ENCODE data around the gene PRRT2.
"Not testable (repeated sequence)": the region's sequence is repeated elsewhere in the genome, so short reads cannot be mapped to it uniquely, and the experiment has no call there.

Gene PRRT2

DNA sequence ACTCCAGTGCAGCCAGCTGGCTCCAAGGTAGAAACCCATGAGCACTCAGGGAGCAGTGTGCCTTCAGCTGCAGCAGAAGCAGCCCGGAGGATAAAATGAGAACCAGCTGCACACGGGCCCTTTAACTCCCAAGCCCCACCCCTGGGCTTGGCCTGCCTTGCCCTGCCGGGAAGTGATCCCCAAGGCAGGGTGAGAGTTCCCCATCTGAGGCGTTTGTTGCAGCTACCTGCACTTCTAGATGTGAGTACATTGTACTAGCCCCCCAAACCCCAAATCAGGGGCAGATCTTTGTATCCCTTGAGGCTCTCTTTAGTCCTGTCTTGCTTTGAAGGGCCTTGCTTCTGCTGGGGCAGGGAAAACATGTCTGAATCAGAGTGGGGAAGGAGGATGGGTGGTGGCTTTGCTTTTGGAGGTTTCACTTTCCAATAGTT, 8.3 kb downstream of the PRRT2 start, which contains the start of gene MVP:
Gene MVP, plus strand, starts transcription at position 192 of the 431 bp plus-strand sequence. CDS start 10,088 bp downstream, outside the sequence.
- Histone ChIP-seq H3K27me3 (ENCODE audit: control insufficient read depth in 2 of 2, insufficient read depth in 2 of 2, low read length in 2 of 2) (no peaks in the 10 kb centered on the region), H3K4me3 (ENCODE audit: low read length in 2 of 2) (peak within 1 kb of the TSS; percentile 78 to 96), H3K4me1 (ENCODE audit: control insufficient read depth in 2 of 2, insufficient read depth in 2 of 2, low read length in 2 of 2) (peaks cover 60 to 62% of the 10 kb centered on the region in 2 donors)

DNA sequence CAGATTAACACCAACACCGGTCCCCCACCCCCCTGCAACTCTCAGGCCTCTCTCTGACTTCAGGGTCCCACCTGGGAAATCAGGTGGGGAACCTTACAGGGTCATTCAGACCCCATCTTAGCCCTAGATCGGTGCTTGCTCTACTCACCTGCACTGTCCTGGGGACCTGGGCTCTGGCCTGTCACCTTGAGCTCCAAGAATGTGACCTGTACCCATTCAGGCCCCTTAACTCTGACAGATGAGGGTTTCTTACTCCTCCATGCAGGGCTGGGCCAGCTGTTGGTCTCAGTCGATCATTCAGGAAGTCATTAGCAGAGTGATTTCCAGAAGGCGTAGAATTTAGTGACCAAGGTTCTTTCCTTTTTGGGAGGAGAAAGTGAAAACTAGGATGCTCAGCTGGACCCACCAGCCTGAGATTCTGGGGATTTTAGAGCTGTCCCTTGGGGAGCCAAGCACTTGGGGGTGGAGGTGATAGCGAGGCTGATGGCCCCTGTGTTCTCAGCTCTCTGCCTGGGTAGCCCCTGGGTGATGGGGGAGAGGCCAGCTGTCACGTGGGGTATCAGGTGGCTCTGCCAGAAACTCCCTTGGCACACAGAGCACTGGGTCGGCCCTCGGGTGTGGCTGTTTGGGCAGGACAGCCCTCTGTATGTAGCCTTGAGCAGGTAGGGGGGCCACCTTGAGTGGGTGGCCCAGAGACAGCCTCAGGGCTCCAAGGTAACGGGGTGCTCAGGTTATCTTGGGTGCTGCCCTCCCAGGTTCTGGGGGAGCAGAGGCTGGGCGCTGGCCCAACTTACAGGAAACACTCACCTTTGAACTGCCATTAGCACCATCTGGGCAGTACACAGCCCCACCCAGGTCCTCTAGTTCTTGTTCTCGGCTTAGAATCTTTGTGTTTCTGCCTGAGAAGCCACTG, 9.0 kb downstream of the PRRT2 start:
- Histone ChIP-seq H3K27me3 (ENCODE audit: control insufficient read depth in 2 of 2, insufficient read depth in 2 of 2, low read length in 2 of 2) (no peaks in the 10 kb centered on the region), H3K27ac (ENCODE audit: low read depth in 2 of 2, low read length in 2 of 2) (peak overlapping the region; percentile 96), H3K36me3 (ENCODE audit: control insufficient read depth in 2 of 2, insufficient read depth in 2 of 2, low read length in 2 of 2) (peaks cover 0 to 13% of the 10 kb centered on the region in 2 donors), H3K9ac (ENCODE audit: low read depth in 1 of 2, low read length in 2 of 2) (peak overlapping the region; percentile 85 to 92), H3K4me1 (ENCODE audit: control insufficient read depth in 2 of 2, insufficient read depth in 2 of 2, low read length in 2 of 2) (peaks cover 67% of the 10 kb centered on the region in 2 donors), H3K9me3 (ENCODE audit: control insufficient read depth in 2 of 2, low read length in 2 of 2) (no peaks in the 10 kb centered on the region), H3K4me3 (ENCODE audit: low read length in 2 of 2) (peak overlapping the region; percentile 78 to 96)

More for the DNA sequence above, 8.3 kb downstream of the PRRT2 start, which contains the start of gene MVP:
- peaks cover 0 to 12% of the 10 kb centered on the region in 2 donors for H3K36me3 ChIP-seq (ENCODE audit: control insufficient read depth in 2 of 2, insufficient read depth in 2 of 2, low read length in 2 of 2)
- H3K9me3 ChIP-seq (ENCODE audit: control insufficient read depth in 2 of 2, low read length in 2 of 2): no peaks in the 10 kb centered on the region
- peak within 1 kb of the TSS; percentile 85 to 92 for H3K9ac ChIP-seq (ENCODE audit: low read depth in 1 of 2, low read length in 2 of 2)
- H3K27ac ChIP-seq (ENCODE audit: low read depth in 2 of 2, low read length in 2 of 2): peak within 1 kb of the TSS; percentile 96

DNA sequence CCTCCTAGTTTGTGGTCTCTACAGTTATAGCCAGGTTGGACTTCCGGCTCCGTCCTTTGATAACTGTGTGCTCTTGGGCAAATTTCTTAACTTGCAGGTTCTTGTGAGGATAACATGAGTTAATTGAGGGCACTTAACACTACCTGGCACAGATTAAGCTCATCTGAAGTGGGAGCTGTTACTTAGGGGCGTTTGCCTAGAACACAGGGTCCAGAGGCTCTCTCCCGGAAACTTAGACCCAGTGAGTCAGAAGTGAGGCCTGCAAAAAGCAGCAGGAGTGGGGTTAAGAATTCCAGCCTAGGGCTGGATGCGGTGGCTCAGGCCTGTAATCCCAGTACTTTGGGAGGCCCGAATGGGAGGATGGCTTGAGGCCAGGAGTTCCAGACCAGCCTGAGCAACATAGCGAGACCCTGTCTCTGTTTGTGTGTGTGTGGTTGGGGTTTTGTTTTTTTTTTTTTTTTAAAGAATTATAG, 9.7 kb downstream of the PRRT2 start:
- peak overlapping the region; percentile 85 to 92 for H3K9ac ChIP-seq (ENCODE audit: low read depth in 1 of 2, low read length in 2 of 2)
- H3K36me3 ChIP-seq (ENCODE audit: control insufficient read depth in 2 of 2, insufficient read depth in 2 of 2, low read length in 2 of 2): peaks cover 0 to 13% of the 10 kb centered on the region in 2 donors
- peak overlapping the region; percentile 78 to 96 for H3K4me3 ChIP-seq (ENCODE audit: low read length in 2 of 2)
- H3K4me1 ChIP-seq (ENCODE audit: control insufficient read depth in 2 of 2, insufficient read depth in 2 of 2, low read length in 2 of 2): peaks cover 70 to 71% of the 10 kb centered on the region in 2 donors
- no peaks in the 10 kb centered on the region for H3K27me3 ChIP-seq (ENCODE audit: control insufficient read depth in 2 of 2, insufficient read depth in 2 of 2, low read length in 2 of 2)
- peak overlapping the region; percentile 96 for H3K27ac ChIP-seq (ENCODE audit: low read depth in 2 of 2, low read length in 2 of 2)
- no peaks in the 10 kb centered on the region for H3K9me3 ChIP-seq (ENCODE audit: control insufficient read depth in 2 of 2, low read length in 2 of 2)

DNA sequence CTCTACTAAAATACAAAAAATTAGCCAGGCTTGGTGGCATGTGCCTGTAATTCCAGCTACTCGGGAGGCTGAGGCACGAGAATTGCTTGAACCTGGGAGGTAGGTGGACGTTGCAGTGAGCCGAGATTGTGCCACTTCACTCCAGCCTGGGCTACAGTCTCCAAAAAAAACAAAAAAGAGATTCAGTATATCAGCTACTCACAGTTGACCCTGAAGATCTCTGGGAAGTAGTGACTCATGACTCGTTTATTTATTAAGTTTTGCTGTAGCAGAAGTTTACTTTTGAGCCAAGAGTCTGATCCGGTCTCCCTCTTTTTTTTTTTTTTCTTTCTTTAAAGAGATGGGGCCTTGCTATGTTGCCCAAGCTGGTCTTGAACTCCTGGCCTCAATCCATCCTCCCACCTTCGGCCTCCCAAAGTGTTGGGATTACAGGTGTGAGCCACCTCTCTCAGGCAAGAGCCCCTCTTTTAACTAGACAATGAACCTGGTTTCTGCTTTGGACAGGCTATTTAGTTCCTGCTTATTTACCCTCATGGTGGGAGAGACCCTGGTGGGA, 12.7 kb downstream of the PRRT2 start:
- Histone ChIP-seq H3K27ac (ENCODE audit: low read depth in 2 of 2, low read length in 2 of 2) (peak overlapping the region; percentile 84 to 96), H3K4me1 (ENCODE audit: control insufficient read depth in 2 of 2, insufficient read depth in 2 of 2, low read length in 2 of 2) (peaks cover 70 to 72% of the 10 kb centered on the region in 2 donors), H3K9ac (ENCODE audit: low read depth in 1 of 2, low read length in 2 of 2) (peak overlapping the region in 1 of 2 donors; percentile 28), H3K4me3 (ENCODE audit: low read length in 2 of 2) (peak overlapping the region; percentile 25 to 46), H3K27me3 (ENCODE audit: control insufficient read depth in 2 of 2, insufficient read depth in 2 of 2, low read length in 2 of 2) (no peaks in the 10 kb centered on the region), H3K9me3 (ENCODE audit: control insufficient read depth in 2 of 2, low read length in 2 of 2) (no peaks in the 10 kb centered on the region), H3K36me3 (ENCODE audit: control insufficient read depth in 2 of 2, insufficient read depth in 2 of 2, low read length in 2 of 2) (peaks cover under 1 to 9% of the 10 kb centered on the region in 2 donors)

DNA sequence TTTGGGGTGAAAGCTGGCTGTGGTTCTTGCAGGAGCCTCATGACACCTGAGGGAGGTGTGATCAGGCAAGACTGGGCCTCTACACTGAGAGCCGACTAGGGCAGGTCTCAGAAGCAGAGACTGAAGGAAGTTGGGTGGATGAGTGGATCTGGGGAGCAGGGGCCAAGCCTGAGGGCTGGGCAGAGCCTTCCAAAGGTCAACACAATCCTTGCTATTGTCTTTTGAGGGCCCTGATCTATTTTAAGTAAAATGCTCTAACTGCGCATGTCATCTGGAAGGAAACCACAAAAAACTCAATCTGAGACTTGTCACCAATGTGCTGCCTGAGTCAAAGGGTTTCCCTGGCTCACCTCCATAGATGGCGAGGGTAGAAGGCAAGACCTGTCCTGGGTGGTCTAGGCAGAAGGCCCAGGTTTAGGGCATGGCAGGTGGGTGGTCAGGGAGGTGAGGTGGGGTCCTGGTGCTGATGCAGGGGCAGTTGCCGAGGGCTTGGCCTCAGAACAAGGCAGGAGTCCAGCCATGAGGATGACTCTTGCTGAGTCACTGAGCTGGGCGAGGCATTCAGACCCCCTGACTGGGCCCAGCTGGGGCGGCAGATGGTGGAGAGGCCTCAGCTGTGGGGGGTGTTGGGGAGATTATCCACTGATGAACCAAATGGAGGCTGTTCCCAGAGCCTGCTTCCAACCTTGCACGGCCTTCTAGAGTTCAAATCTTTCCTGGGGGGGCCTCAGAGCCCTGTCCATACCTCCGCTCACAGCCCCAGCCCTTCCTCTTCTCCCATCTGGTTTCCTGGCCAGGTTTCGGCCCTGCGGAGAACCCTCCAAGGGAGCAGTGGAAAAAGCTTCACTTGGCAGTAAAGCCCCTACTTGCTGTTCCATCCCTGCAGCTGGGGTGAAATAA, 13.4 kb downstream of the PRRT2 start:
- H3K9me3 ChIP-seq (ENCODE audit: control insufficient read depth in 2 of 2, low read length in 2 of 2): no peaks in the 10 kb centered on the region
- peaks cover 7 to 12% of the 10 kb centered on the region in 2 donors for H3K36me3 ChIP-seq (ENCODE audit: control insufficient read depth in 2 of 2, insufficient read depth in 2 of 2, low read length in 2 of 2)
- H3K9ac ChIP-seq (ENCODE audit: low read depth in 1 of 2, low read length in 2 of 2): peak overlapping the region; percentile 9 to 63
- H3K27ac ChIP-seq (ENCODE audit: low read depth in 2 of 2, low read length in 2 of 2): peak overlapping the region; percentile 84 to 96
- H3K4me1 ChIP-seq (ENCODE audit: control insufficient read depth in 2 of 2, insufficient read depth in 2 of 2, low read length in 2 of 2): peaks cover 73 to 74% of the 10 kb centered on the region in 2 donors
- no peaks in the 10 kb centered on the region for H3K27me3 ChIP-seq (ENCODE audit: control insufficient read depth in 2 of 2, insufficient read depth in 2 of 2, low read length in 2 of 2)
- peak overlapping the region; percentile 25 to 46 for H3K4me3 ChIP-seq (ENCODE audit: low read length in 2 of 2)

DNA sequence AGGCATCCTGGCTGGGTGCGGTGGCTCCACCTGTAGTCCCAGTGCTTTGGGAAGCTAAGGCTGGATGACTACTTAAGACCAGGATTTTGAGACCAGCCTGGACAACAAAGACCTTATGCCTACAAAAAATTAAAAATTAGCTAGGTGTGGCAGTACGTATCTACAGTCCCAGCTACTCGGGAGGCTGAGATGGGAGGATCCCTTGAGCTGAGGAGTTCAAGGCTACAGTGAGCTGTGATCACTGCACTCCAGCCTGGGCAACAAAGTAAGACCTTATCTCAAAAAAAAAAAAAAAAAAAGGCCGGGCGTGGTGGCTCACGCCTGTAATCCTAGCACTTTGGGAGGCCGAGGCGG, 14.3 kb downstream of the PRRT2 start:
- Histone ChIP-seq H3K27me3 (ENCODE audit: control insufficient read depth in 2 of 2, insufficient read depth in 2 of 2, low read length in 2 of 2) (no peaks in the 10 kb centered on the region), H3K4me3 (ENCODE audit: low read length in 2 of 2) (peak overlapping the region in 1 of 2 donors; percentile 46), H3K4me1 (ENCODE audit: control insufficient read depth in 2 of 2, insufficient read depth in 2 of 2, low read length in 2 of 2) (peaks cover 72 to 74% of the 10 kb centered on the region in 2 donors), H3K36me3 (ENCODE audit: control insufficient read depth in 2 of 2, insufficient read depth in 2 of 2, low read length in 2 of 2) (peaks cover 14 to 19% of the 10 kb centered on the region in 2 donors), H3K9ac (ENCODE audit: low read depth in 1 of 2, low read length in 2 of 2) (peak overlapping the region in 1 of 2 donors; percentile 9), H3K9me3 (ENCODE audit: control insufficient read depth in 2 of 2, low read length in 2 of 2) (no peaks in the 10 kb centered on the region), H3K27ac (ENCODE audit: low read depth in 2 of 2, low read length in 2 of 2) (peak overlapping the region; percentile 84 to 96)

DNA sequence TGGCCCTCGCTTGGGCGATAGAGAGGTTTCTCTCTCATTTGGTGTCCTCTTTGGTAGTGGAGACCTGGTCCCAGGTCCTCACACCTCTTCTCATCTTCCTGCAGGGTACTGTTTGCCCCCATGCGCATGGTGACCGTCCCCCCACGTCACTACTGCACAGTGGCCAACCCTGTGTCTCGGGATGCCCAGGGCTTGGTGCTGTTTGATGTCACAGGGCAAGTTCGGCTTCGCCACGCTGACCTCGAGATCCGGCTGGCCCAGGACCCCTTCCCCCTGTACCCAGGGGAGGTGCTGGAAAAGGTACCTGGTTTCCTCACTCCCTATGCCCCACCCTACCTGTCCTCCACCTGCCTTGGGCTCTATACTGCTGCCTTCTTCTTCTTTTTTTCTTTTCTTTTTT, 18.8 kb downstream of the PRRT2 start:
- H3K9me3 ChIP-seq (ENCODE audit: control insufficient read depth in 2 of 2, low read length in 2 of 2): no peaks in the 10 kb centered on the region
- H3K27me3 ChIP-seq (ENCODE audit: control insufficient read depth in 2 of 2, insufficient read depth in 2 of 2, low read length in 2 of 2): no peaks in the 10 kb centered on the region
- H3K4me3 ChIP-seq (ENCODE audit: low read length in 2 of 2): no peak overlapping the region
- H3K36me3 ChIP-seq (ENCODE audit: control insufficient read depth in 2 of 2, insufficient read depth in 2 of 2, low read length in 2 of 2): peaks cover 40 to 49% of the 10 kb centered on the region in 2 donors
- H3K27ac ChIP-seq (ENCODE audit: low read depth in 2 of 2, low read length in 2 of 2): peak overlapping the region in 1 of 2 donors; percentile 67
- H3K9ac ChIP-seq (ENCODE audit: low read depth in 1 of 2, low read length in 2 of 2): no peak overlapping the region
- peaks cover 32 to 36% of the 10 kb centered on the region in 2 donors for H3K4me1 ChIP-seq (ENCODE audit: control insufficient read depth in 2 of 2, insufficient read depth in 2 of 2, low read length in 2 of 2)

DNA sequence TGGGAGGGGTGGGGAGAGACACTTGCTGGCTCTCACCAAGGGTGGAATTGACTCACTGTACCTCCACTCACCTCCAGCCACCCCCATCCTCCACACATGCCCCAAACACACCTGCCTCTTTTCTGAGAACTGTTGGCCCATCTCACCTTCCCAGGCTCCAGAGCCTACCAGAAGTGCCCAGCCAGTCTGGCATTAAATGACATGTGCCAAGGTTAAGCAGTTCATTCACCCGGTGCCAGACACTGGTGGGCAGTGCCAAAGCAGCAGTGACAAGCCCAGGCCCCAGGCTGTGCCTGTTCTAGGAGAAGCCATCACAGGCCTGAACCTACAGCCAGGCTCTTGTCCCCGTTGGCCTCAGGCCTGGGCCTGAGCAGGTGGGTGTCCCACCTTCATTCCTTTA, 19.5 kb downstream of the PRRT2 start:
- Histone ChIP-seq H3K27me3 (ENCODE audit: control insufficient read depth in 2 of 2, insufficient read depth in 2 of 2, low read length in 2 of 2) (no peaks in the 10 kb centered on the region), H3K4me1 (ENCODE audit: control insufficient read depth in 2 of 2, insufficient read depth in 2 of 2, low read length in 2 of 2) (peaks cover 26 to 30% of the 10 kb centered on the region in 2 donors), H3K9ac (ENCODE audit: low read depth in 1 of 2, low read length in 2 of 2) (no peak overlapping the region), H3K9me3 (ENCODE audit: control insufficient read depth in 2 of 2, low read length in 2 of 2) (no peaks in the 10 kb centered on the region), H3K36me3 (ENCODE audit: control insufficient read depth in 2 of 2, insufficient read depth in 2 of 2, low read length in 2 of 2) (peaks cover 42 to 53% of the 10 kb centered on the region in 2 donors), H3K4me3 (ENCODE audit: low read length in 2 of 2) (no peak overlapping the region), H3K27ac (ENCODE audit: low read depth in 2 of 2, low read length in 2 of 2) (no peak overlapping the region)

DNA sequence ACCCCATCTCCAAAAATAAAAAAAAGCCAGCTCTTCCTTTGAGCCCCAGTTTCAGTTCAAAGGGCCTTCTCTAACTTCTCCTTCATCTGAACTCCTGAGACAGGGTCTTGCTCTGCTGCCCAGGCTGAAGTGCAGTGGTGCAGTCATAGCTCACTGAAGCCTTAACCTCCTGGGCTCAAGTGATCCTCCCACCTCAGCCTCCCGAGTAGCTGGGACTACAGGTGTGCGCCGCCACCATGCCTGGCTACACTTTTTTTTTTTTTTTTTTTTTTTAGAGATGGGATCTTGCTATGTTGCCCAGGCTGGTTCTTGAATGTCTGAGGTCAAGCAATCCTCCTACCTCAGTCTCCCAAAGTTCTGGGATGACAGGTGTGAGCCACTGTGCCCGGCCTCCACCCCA, 21.2 kb downstream of the PRRT2 start:
- H3K9me3 ChIP-seq (ENCODE audit: control insufficient read depth in 2 of 2, low read length in 2 of 2); H3K27ac ChIP-seq (ENCODE audit: low read depth in 2 of 2, low read length in 2 of 2); H3K27me3 ChIP-seq (ENCODE audit: control insufficient read depth in 2 of 2, insufficient read depth in 2 of 2, low read length in 2 of 2); H3K4me3 ChIP-seq (ENCODE audit: low read length in 2 of 2); H3K9ac ChIP-seq (ENCODE audit: low read depth in 1 of 2, low read length in 2 of 2): not testable (repeated sequence)
- Histone ChIP-seq H3K4me1 (ENCODE audit: control insufficient read depth in 2 of 2, insufficient read depth in 2 of 2, low read length in 2 of 2) (peaks cover 15 to 18% of the 10 kb centered on the region in 2 donors), H3K36me3 (ENCODE audit: control insufficient read depth in 2 of 2, insufficient read depth in 2 of 2, low read length in 2 of 2) (peaks cover 55 to 63% of the 10 kb centered on the region in 2 donors)

Measured in mucosa of rectum (tissue), 2 donors.